Islet precursor cell (in vitro differentiated cells): ENCODE measurements around the gene OXA1L.
"Not testable (repeated sequence)": the region's sequence is repeated elsewhere in the genome, so short reads cannot be mapped to it uniquely, and the experiment has no call there.

Experiments
- DNase-seq: peaks from one replicate; pipeline ENCODE4 v3.0.0-alpha.2; 2018

OXA1L gene

GRCh38 chr14:22801716-22802115 lies 35.2 kb downstream of the OXA1L start:
- no peak for DNase-seq

- DNase-seq: no peak
Measured at GRCh38 chr14:22802860-22803686, 36.6 kb downstream of the OXA1L start.

- DNase-seq: no peak
Measured at GRCh38 chr14:22803687-22803974, 37.1 kb downstream of the OXA1L start.

GRCh38 chr14:22805235-22805634 lies 38.7 kb downstream of the OXA1L start:
- DNase-seq: not testable (repeated sequence)

GRCh38 chr14:22807432-22808087 lies 41.1 kb downstream of the OXA1L start:
- peak; percentile 63 for DNase-seq

- DNase-seq: no peak
Measured at GRCh38 chr14:22808388-22809209, 42.1 kb downstream of the OXA1L start.

- DNase-seq: no peak
Measured at GRCh38 chr14:22811722-22812121, 45.2 kb downstream of the OXA1L start.

GRCh38 chr14:22812744-22813143 lies 46.3 kb downstream of the OXA1L start:
- peak; percentile 71 for DNase-seq

GRCh38 chr14:22813145-22813544 lies 46.7 kb downstream of the OXA1L start:
- DNase-seq: no peak

GRCh38 chr14:22814373-22814772 lies 47.9 kb downstream of the OXA1L start:
- no peak for DNase-seq

- peak; percentile 80 for DNase-seq
Measured at GRCh38 chr14:22814941-22815713, 48.6 kb downstream of the OXA1L start, which contains the start of gene SLC7A7. SLC7A7 (minus strand) TSS chr14:22815435; CDS start chr14:22813398, 2,037 bp downstream.

- peak; percentile 88 for DNase-seq
Measured at GRCh38 chr14:22819151-22819988, 52.9 kb downstream of the OXA1L start.

GRCh38 chr14:22820731-22821130 lies 54.2 kb downstream of the OXA1L start:
- peak; percentile 89 for DNase-seq

GRCh38 chr14:22821193-22822015 lies 54.9 kb downstream of the OXA1L start:
- peak; percentile 90 for DNase-seq

GRCh38 chr14:22822016-22822570 lies 55.6 kb downstream of the OXA1L start:
- peak; percentile 80 for DNase-seq
